DND-41 (cell line): ENCODE measurements around the gene C1QL2.

Experiments
- ATAC-seq: fragments of 200-7000 bp; cut with Tn5 transposase; 3 replicates; pipeline ENCODE4 v1.9.1; 2021; ENCODE audit warnings: low read depth; ENCODE audit not compliant: insufficient read depth
- DNase-seq: peaks from one replicate; pipeline ENCODE4 v3.0.0-alpha.2; 2020
- H2AFZ ChIP-seq: 2 replicates; pipeline ENCODE4 v1.6.0; 2012; ENCODE audit warnings: low read depth, low read length
- H3K27ac ChIP-seq: 2 replicates; pipeline ENCODE4 v1.5.1; 2012; ENCODE audit warnings: low read length, inconsistent platforms
- H3K27me3 ChIP-seq: fragments of 200-600 bp; sonication (generic); 2 replicates; pipeline ENCODE4 v1.6.0; 2012; ENCODE audit warnings: low read length, mild to moderate bottlenecking, inconsistent platforms; ENCODE audit not compliant: insufficient read depth, poor library complexity
- H3K36me3 ChIP-seq: 2 replicates; pipeline ENCODE4 v1.5.1; 2012; ENCODE audit warnings: low read length, inconsistent platforms; ENCODE audit not compliant: insufficient read depth
- H3K4me1 ChIP-seq: 2 replicates; pipeline ENCODE4 v1.5.1; 2012; ENCODE audit warnings: mild to moderate bottlenecking, low read length; ENCODE audit not compliant: insufficient read depth
- H3K4me2 ChIP-seq: 2 replicates; pipeline ENCODE4 v1.6.0; 2012; ENCODE audit warnings: mild to moderate bottlenecking, moderate library complexity, low read length, inconsistent platforms; ENCODE audit not compliant: insufficient read depth
- H3K4me3 ChIP-seq, 2 experiments: fragments of 200-600 bp in 1 of 2; shearing (Covaris generic) in 1 of 2; 2 replicates each; pipeline ENCODE4 v1.5.1; 2012 to 2016; ENCODE audit warnings: inconsistent platforms in 2 of 2, low read length in 2 of 2, mild to moderate bottlenecking in 2 of 2, low read depth in 1 of 2, moderate library complexity in 1 of 2
- H3K79me2 ChIP-seq: 2 replicates; pipeline ENCODE4 v1.6.0; 2012; ENCODE audit warnings: low read length, inconsistent platforms; ENCODE audit not compliant: insufficient read depth
- H3K9ac ChIP-seq: 2 replicates; pipeline ENCODE4 v1.6.0; 2012; ENCODE audit warnings: low read depth, mild to moderate bottlenecking, inconsistent platforms, low read length, moderate library complexity
- H3K9me3 ChIP-seq: 2 replicates; pipeline ENCODE4 v1.5.1; 2012; ENCODE audit warnings: low read length, moderate library complexity, mild to moderate bottlenecking, inconsistent platforms; ENCODE audit not compliant: insufficient read depth, severe bottlenecking
- H4K20me1 ChIP-seq: 2 replicates; pipeline ENCODE4 v1.6.0; 2012; ENCODE audit warnings: low read length; ENCODE audit not compliant: insufficient read depth
- CTCF ChIP-seq: IDR thresholded peaks from 2 replicates; pipeline ENCODE4 v1.5.1; 2012; ENCODE audit warnings: borderline replicate concordance, low read length, moderate library complexity, mild to moderate bottlenecking; ENCODE audit not compliant: poor library complexity, severe bottlenecking; ENCODE audit errors: extremely low read depth
- EZH2 ChIP-seq: IDR thresholded peaks from 3 replicates; pipeline ENCODE4 v1.6.1; 2012; ENCODE audit warnings: borderline replicate concordance, low read depth, mild to moderate bottlenecking, moderate library complexity, low read length, inconsistent platforms; ENCODE audit not compliant: severe bottlenecking

Gene C1QL2

GRCh38 chr2:119184512-119184911 is 26.0 kb upstream of the C1QL2 start:
- Histone ChIP-seq H3K9ac (no peak overlapping the region), H3K9me3 (no peaks in the 10 kb centered on the region), H3K4me2 (no peak overlapping the region), H4K20me1 (no peaks in the 10 kb centered on the region), H3K27me3 (no peaks in the 10 kb centered on the region), H3K4me3 (no peak overlapping the region), H3K36me3 (no peaks in the 10 kb centered on the region), H3K79me2 (no peaks in the 10 kb centered on the region), H3K27ac (no peak overlapping the region), H2AFZ (no peak overlapping the region), H3K4me1 (no peaks in the 10 kb centered on the region)
- no peak for DNase-seq
- ATAC-seq: no peak
- TF ChIP-seq EZH2 (no peak), CTCF (no peak)

- Histone ChIP-seq H3K27me3 (no peaks in the 10 kb centered on the region), H3K79me2 (no peaks in the 10 kb centered on the region), H3K36me3 (no peaks in the 10 kb centered on the region), H2AFZ (no peak overlapping the region), H4K20me1 (peaks cover 3% of the 10 kb centered on the region; the same call in 1 of the 2 replicates), H3K4me1 (no peaks in the 10 kb centered on the region), H3K27ac (no peak overlapping the region), H3K4me2 (no peak overlapping the region), H3K9ac (no peak overlapping the region), H3K4me3 (no peak overlapping the region), H3K9me3 (no peaks in the 10 kb centered on the region)
- no peak for DNase-seq
- ATAC-seq: no peak
- TF ChIP-seq CTCF (no peak), EZH2 (no peak)
Measured at GRCh38 chr2:119181791-119182445, 23.4 kb upstream of the C1QL2 start.

GRCh38 chr2:119181391-119181790 is 22.8 kb upstream of the C1QL2 start:
- peaks cover 3% of the 10 kb centered on the region; the same call in 1 of the 2 replicates for H4K20me1 ChIP-seq
- H3K4me3 ChIP-seq: no peak overlapping the region
- no peaks in the 10 kb centered on the region for H3K4me1 ChIP-seq
- ATAC-seq: no peak
- H3K27ac ChIP-seq: no peak overlapping the region
- H3K79me2 ChIP-seq: no peaks in the 10 kb centered on the region
- no peaks in the 10 kb centered on the region for H3K9me3 ChIP-seq
- no peaks in the 10 kb centered on the region for H3K27me3 ChIP-seq
- no peak overlapping the region for H3K9ac ChIP-seq
- no peak overlapping the region for H2AFZ ChIP-seq
- H3K36me3 ChIP-seq: no peaks in the 10 kb centered on the region
- no peak for TF ChIP-seq EZH2
- no peak overlapping the region for H3K4me2 ChIP-seq
- no peak for DNase-seq

GRCh38 chr2:119180892-119181291 is 22.3 kb upstream of the C1QL2 start:
- Histone ChIP-seq H3K36me3 (no peaks in the 10 kb centered on the region), H3K9me3 (no peaks in the 10 kb centered on the region), H3K4me2 (no peak overlapping the region), H3K27ac (no peak overlapping the region), H4K20me1 (peaks cover 3% of the 10 kb centered on the region; the same call in 1 of the 2 replicates), H3K27me3 (no peaks in the 10 kb centered on the region), H3K4me1 (no peaks in the 10 kb centered on the region), H3K4me3 (no peak overlapping the region), H3K9ac (no peak overlapping the region), H3K79me2 (no peaks in the 10 kb centered on the region), H2AFZ (no peak overlapping the region)
- no peak for ATAC-seq
- DNase-seq: no peak
- TF ChIP-seq EZH2: no peak
- no peak for TF ChIP-seq CTCF
